GM20000 (cell line): ENCODE measurements around the gene ARRDC5.

ENCODE experiments used
- DNase-seq: peaks from one replicate; pipeline ENCODE4 v3.0.0; 2012; ENCODE audit warnings: low spot score
- CTCF ChIP-seq: IDR thresholded peaks from 2 replicates; pipeline ENCODE4 v1.5.1; 2012; ENCODE audit warnings: mild to moderate bottlenecking, control low read depth; ENCODE audit errors: extremely low read depth, missing control alignments

The ARRDC5 gene

GRCh38 chr19:4871711-4872110, 31.0 kb downstream of the ARRDC5 start:
- DNase-seq = no peak
- TF ChIP-seq CTCF = no peak

GRCh38 chr19:4870025-4870700, 32.5 kb downstream of the ARRDC5 start:
- no peak for TF ChIP-seq CTCF
- DNase-seq = no peak

GRCh38 chr19:4868286-4868834, 34.3 kb downstream of the ARRDC5 start:
- no peak for DNase-seq
- no peak for TF ChIP-seq CTCF

GRCh38 chr19:4867534-4868285, 35.0 kb downstream of the ARRDC5 start, which contains the start of gene PLIN3:
Gene PLIN3 (minus strand): TSS chr19:4867667. CDS start chr19:4861394, 6,273 bp downstream.
- peak; percentile 99 for DNase-seq
- no peak for TF ChIP-seq CTCF

GRCh38 chr19:4866595-4867424, 35.9 kb downstream of the ARRDC5 start:
- TF ChIP-seq CTCF = no peak
- DNase-seq = peak; percentile 59

- no peak for TF ChIP-seq CTCF
- DNase-seq = peak; percentile 2
Measured at GRCh38 chr19:4861147-4861546, 41.5 kb downstream of the ARRDC5 start.
